Measurements from ENCODE around the gene STARD13. TPM values are rescaled to one million over a fixed set of nuclear protein-coding genes. Genes with fewer than 3 reads are reported as not detected.

Gene STARD13
- total RNA-seq, 1 experiment from 2014 or later = 2.1 TPM

- Histone ChIP-seq H3K18ac (ENCODE audit: insufficient read length, low read depth, low read length) (no peak overlapping the region), H2BK12ac (ENCODE audit: insufficient read length, low read depth, low read length) (no peak overlapping the region), H4K20me1 (ENCODE audit: control insufficient read depth, insufficient read depth, insufficient read length) (no peaks in the 10 kb centered on the region), H3K27ac (ENCODE audit: insufficient read length, low read depth, low read length) (no peak overlapping the region), H3K9ac (ENCODE audit: extremely low read depth, insufficient read length, low read length) (no peak overlapping the region), H4K5ac (ENCODE audit: insufficient read length, low read depth, low read length) (no peak overlapping the region), H3K79me2 (ENCODE audit: insufficient read depth, low read length) (no peaks in the 10 kb centered on the region), H3K56ac (ENCODE audit: insufficient read length, low read depth, low read length) (no peak overlapping the region), H2BK5ac (ENCODE audit: insufficient read length, low read length) (no peak overlapping the region), H3T11ph (ENCODE audit: low read length) (no peak overlapping the region), H3K79me1 (ENCODE audit: insufficient read depth, low read depth, low read length, poor library complexity, severe bottlenecking) (no peaks in the 10 kb centered on the region), H2BK20ac (ENCODE audit: low read depth, low read length, poor library complexity, severe bottlenecking) (no peak overlapping the region), H2BK15ac (ENCODE audit: low read depth, low read length) (no peak overlapping the region), H3K4ac (ENCODE audit: low read depth, low read length) (no peak overlapping the region), H2BK120ac (ENCODE audit: low read depth, low read length, poor library complexity, severe bottlenecking) (no peak overlapping the region), H3K27me3 (ENCODE audit: insufficient read depth, low read length) (no peaks in the 10 kb centered on the region), H3K9me3 (ENCODE audit: control insufficient read depth, low read depth, low read length) (no peaks in the 10 kb centered on the region), H3K23ac (ENCODE audit: insufficient read length, low read depth, low read length) (no peak overlapping the region), H3K4me2 (ENCODE audit: insufficient read depth, insufficient read length, low read length) (no peak overlapping the region), H3K4me1 (ENCODE audit: insufficient read depth, low read length) (no peaks in the 10 kb centered on the region), H4K8ac (replicated peaks; ENCODE audit: insufficient read length, low read depth, low read length) (no peak overlapping the region), H3K23me2 (ENCODE audit: insufficient read length, low read depth, low read length, poor library complexity, severe bottlenecking) (no peaks in the 10 kb centered on the region), H2AFZ (ENCODE audit: low read length) (no peak overlapping the region), H3K14ac (ENCODE audit: insufficient read depth, low read length) (no peak overlapping the region), H2AK5ac (ENCODE audit: insufficient read length, low read length) (no peak overlapping the region), H4K91ac (ENCODE audit: insufficient read length, low read depth, low read length) (no peak overlapping the region)
- no CpG with 5 or more reads among the region's 17 CpGs for WGBS (ENCODE audit: extremely low coverage, insufficient read length, low lambda C conversion rate)
- Mint-ChIP-seq H3K9me3 (no peaks in the 10 kb centered on the region), H3K4me3 (no peak overlapping the region), H3K36me3 (ENCODE audit: insufficient read depth in 1 of 3, low read depth in 3 of 3) (no peaks in the 10 kb centered on the region), H3K27ac (peak overlapping the region in 2 of 3 experiments; percentile 84 to 85; a peak in 3 of 7 replicates), H3K4me1 (peaks cover 0 to 5% of the 10 kb centered on the region in 2 experiments), H3K27me3 (ENCODE audit: low read depth) (no peaks in the 10 kb centered on the region)
- TF ChIP-seq, protein P1, sequence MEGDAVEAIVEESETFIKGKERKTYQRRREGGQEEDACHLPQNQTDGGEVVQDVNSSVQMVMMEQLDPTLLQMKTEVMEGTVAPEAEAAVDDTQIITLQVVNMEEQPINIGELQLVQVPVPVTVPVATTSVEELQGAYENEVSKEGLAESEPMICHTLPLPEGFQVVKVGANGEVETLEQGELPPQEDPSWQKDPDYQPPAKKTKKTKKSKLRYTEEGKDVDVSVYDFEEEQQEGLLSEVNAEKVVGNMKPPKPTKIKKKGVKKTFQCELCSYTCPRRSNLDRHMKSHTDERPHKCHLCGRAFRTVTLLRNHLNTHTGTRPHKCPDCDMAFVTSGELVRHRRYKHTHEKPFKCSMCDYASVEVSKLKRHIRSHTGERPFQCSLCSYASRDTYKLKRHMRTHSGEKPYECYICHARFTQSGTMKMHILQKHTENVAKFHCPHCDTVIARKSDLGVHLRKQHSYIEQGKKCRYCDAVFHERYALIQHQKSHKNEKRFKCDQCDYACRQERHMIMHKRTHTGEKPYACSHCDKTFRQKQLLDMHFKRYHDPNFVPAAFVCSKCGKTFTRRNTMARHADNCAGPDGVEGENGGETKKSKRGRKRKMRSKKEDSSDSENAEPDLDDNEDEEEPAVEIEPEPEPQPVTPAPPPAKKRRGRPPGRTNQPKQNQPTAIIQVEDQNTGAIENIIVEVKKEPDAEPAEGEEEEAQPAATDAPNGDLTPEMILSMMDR (conservative IDR thresholded peaks at IDR 0.05) = 0 out of 3 replicates have a peak, but pooled peaks have one; percentile 13
- no peak for DNase-seq
Measured at GRCh38 chr13:33153421-33154404, 131.8 kb downstream of the STARD13 start.

All from H9 (cell line).